CD4-positive, CD25-positive, alpha-beta regulatory T cell (primary cell): Measurements from ENCODE around the gene SLC5A2. TPM values are rescaled to one million over a fixed set of nuclear protein-coding genes. Genes with fewer than 3 reads are reported as not detected.
A peak's percentile ranks its signal among the peaks of the same experiment; 100 is the strongest.
"Not testable (repeated sequence)": the region's sequence is repeated elsewhere in the genome, so short reads cannot be mapped to it uniquely, and the experiment has no call there.

Experiments
- ATAC-seq, 2 donors: fragments of 150-1000 bp; cut with Tn5 transposase; one replicate each; pipeline ENCODE4 v1.10.0; 2021; ENCODE audit warnings: low read depth in 2 of 2, moderate number of reproducible peaks in 2 of 2, moderate library complexity in 1 of 2
- DNase-seq, 3 donors: peaks; one replicate each; pipeline versions ENCODE4 v3.0.0 to v3.0.0-alpha.2; 2012 to 2022; ENCODE audit warnings: mixed read lengths in 1 of 3
- H3K27ac ChIP-seq: one replicate; pipeline ENCODE4 v1.7.0; 2013; ENCODE audit warnings: mild to moderate bottlenecking, low read length; ENCODE audit not compliant: insufficient read depth, poor library complexity, severe bottlenecking
- H3K27me3 ChIP-seq: one replicate; pipeline ENCODE4 v1.7.0; 2013; ENCODE audit warnings: low read length; ENCODE audit not compliant: control insufficient read depth, insufficient read depth
- H3K36me3 ChIP-seq: one replicate; pipeline ENCODE4 v1.7.0; 2013; ENCODE audit warnings: mild to moderate bottlenecking, low read length, moderate library complexity; ENCODE audit not compliant: control insufficient read depth, insufficient read depth
- H3K4me1 ChIP-seq: 2 replicates; pipeline ENCODE4 v1.7.0; 2013; ENCODE audit warnings: mild to moderate bottlenecking, low read length; ENCODE audit not compliant: insufficient read depth, control insufficient read depth, poor library complexity, severe bottlenecking
- H3K4me3 ChIP-seq: one replicate; pipeline ENCODE4 v1.7.0; 2013; ENCODE audit warnings: low read depth, mild to moderate bottlenecking, low read length, moderate library complexity
- H3K9me3 ChIP-seq, 2 experiments: 1 replicate in 1 of 2; 2 replicates in 1 of 2; pipeline ENCODE4 v1.7.0; 2013; ENCODE audit warnings: low read length in 2 of 2, mild to moderate bottlenecking in 1 of 2, moderate library complexity in 1 of 2; ENCODE audit not compliant: control insufficient read depth in 2 of 2
- H3K27ac Mint-ChIP-seq, 3 donors: one replicate each; pipeline ENCODE4 v1.8.0; 2020 to 2022; ENCODE audit warnings: mild to moderate bottlenecking in 3 of 3, mixed read lengths in 3 of 3, moderate library complexity in 2 of 3
- H3K27me3 Mint-ChIP-seq: one replicate; pipeline ENCODE4 v1.8.0; 2022; ENCODE audit warnings: mild to moderate bottlenecking, mixed read lengths
- H3K36me3 Mint-ChIP-seq: one replicate; pipeline ENCODE4 v1.8.0; 2020; ENCODE audit warnings: mixed read lengths
- H3K4me1 Mint-ChIP-seq, 4 donors: one replicate each; pipeline ENCODE4 v1.8.0; 2020 to 2022; ENCODE audit warnings: mixed read lengths in 4 of 4, mild to moderate bottlenecking in 1 of 4
- H3K4me3 Mint-ChIP-seq, 4 donors: one replicate each; pipeline ENCODE4 v1.8.0; 2020 to 2022; ENCODE audit warnings: mild to moderate bottlenecking in 4 of 4, mixed read lengths in 4 of 4, moderate library complexity in 3 of 4
- H3K9me3 Mint-ChIP-seq, 7 donors: one replicate each; pipeline ENCODE4 v1.8.0; 2020 to 2022; ENCODE audit warnings: mixed read lengths in 7 of 7, mild to moderate bottlenecking in 3 of 7, moderate library complexity in 2 of 7
- polyA plus RNA-seq, 4 donors: library from polyadenylated mRNA; unstranded; fragments of 300-500 nt; fragmentation: Illumina TruSeq; gene quantifications; one replicate each; pipeline ENCODE4 v1.2.3, GENCODE V29; 2021
- total RNA-seq: library from RNA; stranded (reverse); gene quantifications from one replicate; pipeline ENCODE4 v1.2.3, GENCODE V29; 2022

SLC5A2 gene
- total and polyA plus RNA-seq, 5 donors from 2014 or later: 0.76 to 3.8 (median 1.4) TPM

DNA sequence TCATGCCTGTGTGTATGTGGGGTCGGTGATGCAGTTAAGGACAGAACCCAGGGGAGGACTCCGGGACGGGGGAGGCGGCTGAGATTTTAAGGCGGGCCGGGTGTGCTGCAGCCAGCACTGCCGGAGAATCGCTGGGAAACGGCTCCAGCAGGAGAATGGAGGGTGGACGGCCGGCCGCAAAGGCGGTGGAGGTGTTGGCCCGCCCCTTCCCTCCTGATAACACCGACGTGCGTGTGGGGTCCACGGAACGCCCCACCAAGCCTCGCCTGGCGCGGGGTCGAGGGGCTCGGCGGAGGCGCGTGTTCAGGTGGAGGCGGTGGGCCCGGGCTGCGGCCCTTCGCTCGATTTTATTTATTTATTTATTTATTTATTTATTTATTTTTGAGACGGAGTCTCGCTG is 41.0 kb upstream of the SLC5A2 start:
- Histone ChIP-seq H3K27me3 (no peaks in the 10 kb centered on the region), H3K27ac (no peak overlapping the region), H3K4me3 (no peak overlapping the region), H3K4me1 (no peaks in the 10 kb centered on the region), H3K36me3 (no peaks in the 10 kb centered on the region), H3K9me3 (no peaks in the 10 kb centered on the region)
- no peak for DNase-seq
- H3K36me3 Mint-ChIP-seq: no peaks in the 10 kb centered on the region
- peaks cover 0 to 2% (median 0%) of the 10 kb centered on the region in 7 donors for H3K9me3 Mint-ChIP-seq
- no peak for ATAC-seq
- H3K27ac Mint-ChIP-seq: peak overlapping the region in 1 of 3 donors; percentile 83
- H3K4me1 Mint-ChIP-seq: peaks cover 0 to 10% (median 2%) of the 10 kb centered on the region in 4 donors
- peaks cover 6% of the 10 kb centered on the region for H3K27me3 Mint-ChIP-seq
- H3K4me3 Mint-ChIP-seq: peak overlapping the region; percentile 3 to 94 (median 81)

DNA sequence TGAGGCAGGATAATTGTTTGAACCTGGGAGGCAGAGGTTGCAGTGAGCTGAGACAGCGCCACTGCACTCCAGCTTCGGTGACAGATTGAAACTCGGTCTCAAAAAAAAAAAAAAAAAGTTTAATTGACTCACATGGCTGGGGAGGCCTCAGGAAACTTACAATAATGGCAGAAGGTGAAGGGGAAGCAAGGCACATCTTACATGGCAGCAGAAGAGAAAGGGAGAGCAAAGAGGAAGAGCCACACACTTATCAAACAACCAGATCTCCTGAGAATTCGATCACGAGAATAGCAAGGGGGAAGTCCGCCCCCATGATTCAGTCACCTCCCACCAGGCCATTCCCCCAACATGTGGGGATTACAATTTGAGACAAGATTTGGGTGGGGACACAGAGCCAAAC is 37.0 kb upstream of the SLC5A2 start:
- not testable (repeated sequence) for H3K4me1 ChIP-seq, H3K4me3 ChIP-seq, ATAC-seq, DNase-seq, H3K27ac ChIP-seq, H3K27me3 ChIP-seq, H3K9me3 Mint-ChIP-seq, H3K27me3 Mint-ChIP-seq, H3K36me3 ChIP-seq, H3K9me3 ChIP-seq, H3K36me3 Mint-ChIP-seq
- Mint-ChIP-seq H3K4me3 (peak overlapping the region in 1 of 4 donors; percentile 21), H3K4me1 (peaks cover 0 to 11% (median under 1%) of the 10 kb centered on the region in 4 donors), H3K27ac (peak overlapping the region in 1 of 3 donors; percentile 18)

DNA sequence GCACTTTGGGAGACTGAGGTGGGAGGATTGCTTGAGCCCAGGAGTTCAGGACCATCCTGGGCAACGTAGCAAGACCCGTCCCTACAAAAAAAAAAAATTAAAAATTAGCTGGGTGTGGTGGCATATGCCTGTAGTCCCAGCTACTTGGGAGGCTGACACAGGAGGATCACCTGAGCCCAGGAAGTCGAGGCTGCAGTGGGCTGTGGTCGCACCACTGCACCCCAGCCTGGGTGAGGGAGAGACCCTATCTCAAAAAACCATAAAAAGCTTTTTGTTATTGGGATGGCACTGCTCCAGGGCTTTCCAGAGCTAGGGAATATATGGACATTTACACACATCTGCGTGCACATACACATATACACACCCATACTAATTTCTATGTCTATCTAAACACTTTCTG is 31.7 kb upstream of the SLC5A2 start:
- H3K4me3 Mint-ChIP-seq: peak overlapping the region in 1 of 4 donors; percentile 66
- no peak for ATAC-seq
- H3K36me3 ChIP-seq: no peaks in the 10 kb centered on the region
- no peak for DNase-seq
- peaks cover 5 to 32% (median 21%) of the 10 kb centered on the region in 4 donors for H3K4me1 Mint-ChIP-seq
- peak overlapping the region in 2 of 3 donors; percentile 27 to 60 for H3K27ac Mint-ChIP-seq
- peaks cover 13% of the 10 kb centered on the region for H3K4me1 ChIP-seq
- H3K9me3 ChIP-seq: no peaks in the 10 kb centered on the region
- peaks cover 5% of the 10 kb centered on the region for H3K36me3 Mint-ChIP-seq
- H3K27me3 ChIP-seq: no peaks in the 10 kb centered on the region
- H3K4me3 ChIP-seq: no peak overlapping the region
- H3K27me3 Mint-ChIP-seq: no peaks in the 10 kb centered on the region
- no peaks in the 10 kb centered on the region for H3K9me3 Mint-ChIP-seq
- no peak overlapping the region for H3K27ac ChIP-seq

DNA sequence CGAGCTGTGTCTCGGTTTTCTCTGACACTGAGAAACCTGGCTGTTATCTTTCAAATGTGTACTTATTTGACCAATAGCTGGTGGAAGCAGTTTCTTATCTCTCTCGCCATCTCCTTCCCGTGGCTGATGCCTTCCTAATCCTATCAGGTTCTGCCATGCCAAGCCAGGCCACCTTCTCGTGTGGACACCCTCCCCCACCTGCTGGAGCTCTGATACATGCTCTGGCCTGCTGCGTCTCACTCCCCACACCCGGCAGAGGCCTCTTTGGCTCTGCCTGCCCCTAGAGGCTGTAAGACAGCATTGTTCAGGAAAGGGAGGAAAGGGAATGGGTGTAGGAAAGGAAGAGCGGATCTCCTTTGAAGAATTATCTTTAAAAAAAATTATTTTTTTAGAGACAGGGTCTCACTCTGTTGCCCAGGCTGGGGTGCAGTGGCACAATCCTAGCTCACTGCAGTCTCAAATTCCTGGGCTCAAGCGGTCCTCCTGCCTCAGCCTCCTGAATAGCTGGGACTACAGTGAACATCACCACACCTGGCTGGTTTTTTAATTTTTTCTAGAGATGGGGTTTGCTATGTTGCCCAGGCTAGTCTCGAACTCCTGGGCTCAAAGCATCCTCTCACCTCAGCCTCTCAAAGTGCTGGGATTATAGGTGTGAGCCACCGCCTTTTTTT is 31.1 kb upstream of the SLC5A2 start:
- no peaks in the 10 kb centered on the region for H3K27me3 Mint-ChIP-seq
- no peak for DNase-seq
- peaks cover 19% of the 10 kb centered on the region for H3K4me1 ChIP-seq

DNA sequence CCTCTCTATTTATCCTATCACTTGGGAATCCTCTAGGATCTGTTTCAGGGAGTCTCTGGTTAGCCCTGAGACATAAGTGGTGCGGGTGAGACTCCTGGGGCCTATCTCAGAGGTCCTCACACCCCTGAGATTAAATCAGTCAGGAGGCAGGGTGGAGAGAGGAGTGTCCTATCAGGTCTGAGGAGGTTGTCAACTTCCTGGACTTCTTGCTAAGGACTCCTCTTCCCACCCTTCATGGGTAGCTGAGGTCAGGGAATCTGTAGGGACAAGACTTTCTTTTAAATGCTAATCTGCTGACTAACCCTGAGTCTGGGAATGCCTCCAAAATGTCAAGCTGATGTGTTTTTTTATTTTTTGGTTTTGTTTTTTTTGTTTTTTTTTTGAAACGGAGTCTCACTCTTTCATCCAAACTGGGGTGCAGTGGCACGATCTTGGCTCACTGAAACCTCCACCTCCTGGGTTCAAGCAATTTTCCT is 30.3 kb upstream of the SLC5A2 start:
- ATAC-seq (no peak), DNase-seq (no peak)
- Mint-ChIP-seq H3K4me1 (peaks cover 5 to 45% (median 28%) of the 10 kb centered on the region in 4 donors), H3K36me3 (peaks cover 5% of the 10 kb centered on the region), H3K4me3 (no peak overlapping the region), H3K27ac (peak overlapping the region in 2 of 3 donors; percentile 41 to 56), H3K9me3 (no peaks in the 10 kb centered on the region), H3K27me3 (no peaks in the 10 kb centered on the region)
- H3K27me3 ChIP-seq: no peaks in the 10 kb centered on the region
- H3K4me3 ChIP-seq: no peak overlapping the region
- peaks cover 28% of the 10 kb centered on the region for H3K4me1 ChIP-seq
- no peaks in the 10 kb centered on the region for H3K9me3 ChIP-seq
- no peaks in the 10 kb centered on the region for H3K36me3 ChIP-seq
- H3K27ac ChIP-seq: no peak overlapping the region

More for the DNA sequence above, 31.1 kb upstream of the SLC5A2 start:
- Histone ChIP-seq H3K27ac (no peak overlapping the region), H3K9me3 (no peaks in the 10 kb centered on the region), H3K4me3 (no peak overlapping the region), H3K36me3 (no peaks in the 10 kb centered on the region), H3K27me3 (no peaks in the 10 kb centered on the region)
- Mint-ChIP-seq H3K9me3 (no peaks in the 10 kb centered on the region), H3K4me1 (peaks cover 5 to 37% (median 24%) of the 10 kb centered on the region in 4 donors), H3K27ac (peak overlapping the region; percentile 27 to 56 (median 32)), H3K36me3 (peaks cover 5% of the 10 kb centered on the region), H3K4me3 (peak overlapping the region in 1 of 4 donors; percentile 66)
- ATAC-seq: no peak

DNA sequence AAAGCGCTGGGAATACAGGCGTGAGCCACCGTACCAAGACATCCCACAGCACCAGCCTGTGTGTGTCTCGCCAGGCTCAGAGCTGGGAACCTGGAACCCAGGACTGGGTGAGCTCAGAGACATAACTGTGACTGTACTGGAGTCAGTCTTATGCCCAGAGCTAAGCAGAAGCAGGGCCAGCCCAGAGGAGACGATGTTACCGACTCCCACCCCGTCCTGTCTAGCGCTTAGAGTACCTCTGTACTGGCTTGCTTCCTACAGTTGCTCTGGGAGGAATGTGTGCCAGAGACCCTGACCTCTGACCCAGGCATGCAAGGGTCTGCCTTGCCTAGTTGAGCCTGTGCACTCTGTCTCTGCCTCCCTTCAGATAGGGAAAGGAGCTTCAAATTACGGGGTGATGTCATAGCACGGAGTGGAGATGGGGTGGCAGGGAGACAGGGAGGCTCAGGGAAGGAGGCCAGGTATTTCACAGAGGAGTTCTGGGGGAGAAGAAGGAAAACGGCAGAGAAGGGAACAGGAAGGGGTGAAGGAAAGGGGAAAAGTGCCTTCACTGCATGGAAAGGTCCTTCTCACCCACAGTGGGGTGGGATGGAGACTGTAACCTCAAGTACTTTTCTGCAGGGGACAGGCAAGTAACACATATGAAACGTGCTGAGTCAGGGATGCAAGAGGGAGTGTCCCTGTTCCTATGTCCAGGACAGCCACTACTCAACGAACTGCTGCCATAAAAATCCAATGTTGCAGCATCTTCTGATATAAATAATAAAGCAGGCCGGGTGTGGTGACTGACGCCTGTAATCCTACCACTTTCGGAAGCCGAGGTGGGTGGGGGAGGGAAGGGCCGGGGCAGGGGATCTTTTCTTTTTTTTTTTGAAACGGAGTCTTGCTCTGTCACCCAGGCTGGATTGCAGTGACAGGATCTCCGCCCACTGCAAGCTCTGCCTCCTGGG is 29.4 kb upstream of the SLC5A2 start:
- peaks cover 5 to 52% (median 34%) of the 10 kb centered on the region in 4 donors for H3K4me1 Mint-ChIP-seq
- no peak overlapping the region for H3K4me3 ChIP-seq
- no peak for DNase-seq
- peaks cover 37% of the 10 kb centered on the region for H3K4me1 ChIP-seq
- H3K27me3 Mint-ChIP-seq: no peaks in the 10 kb centered on the region
- ATAC-seq: no peak
- H3K9me3 Mint-ChIP-seq: no peaks in the 10 kb centered on the region
- peak overlapping the region in 2 of 4 donors; percentile 42 to 78 for H3K4me3 Mint-ChIP-seq
- H3K27ac ChIP-seq: no peak overlapping the region
- no peaks in the 10 kb centered on the region for H3K9me3 ChIP-seq
- no peaks in the 10 kb centered on the region for H3K36me3 ChIP-seq
- H3K27ac Mint-ChIP-seq: peak overlapping the region; percentile 29 to 56 (median 39)
- H3K27me3 ChIP-seq: no peaks in the 10 kb centered on the region
- peaks cover 5% of the 10 kb centered on the region for H3K36me3 Mint-ChIP-seq

DNA sequence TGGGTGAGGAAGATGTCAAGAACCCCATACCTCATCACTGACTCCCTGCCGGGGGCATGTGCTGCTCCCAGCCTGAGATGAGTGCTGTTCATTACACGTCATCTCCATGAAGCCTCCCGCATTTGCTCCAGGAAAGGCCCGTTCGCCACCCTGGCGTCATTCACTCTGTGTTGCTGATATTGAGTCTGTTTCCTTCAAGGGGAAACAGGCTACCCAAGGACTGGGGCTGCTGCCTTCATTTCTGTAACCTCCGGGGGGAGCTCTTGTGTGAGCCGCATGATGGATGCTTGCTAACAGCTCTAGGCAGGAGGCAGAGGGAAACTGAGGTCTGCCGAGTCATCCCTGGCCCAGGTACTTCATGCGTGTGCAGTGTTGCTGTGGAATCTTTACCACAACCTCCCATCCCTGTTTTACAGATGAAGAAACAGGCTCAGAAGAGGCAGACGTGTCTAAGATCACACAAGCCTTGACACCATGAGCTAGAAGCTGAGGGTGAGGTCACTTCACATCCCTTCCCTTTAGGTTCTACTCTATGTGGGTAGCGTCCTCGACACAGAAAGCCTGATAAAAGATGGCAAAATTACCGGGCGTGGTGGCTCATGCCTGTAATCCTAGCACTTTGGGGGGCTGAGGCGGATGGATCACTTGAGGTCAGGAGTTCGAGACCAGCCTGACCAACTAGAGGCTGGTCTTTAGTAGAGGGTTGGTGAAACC is 27.2 kb upstream of the SLC5A2 start:
- no peak for ATAC-seq
- Mint-ChIP-seq H3K27me3 (no peaks in the 10 kb centered on the region), H3K36me3 (peaks cover 5% of the 10 kb centered on the region), H3K27ac (peak overlapping the region; percentile 28 to 58 (median 39)), H3K4me1 (peaks cover 15 to 62% (median 41%) of the 10 kb centered on the region in 4 donors), H3K9me3 (no peaks in the 10 kb centered on the region), H3K4me3 (peak overlapping the region; percentile 46 to 99 (median 72))
- H3K4me3 ChIP-seq: no peak overlapping the region
- no peaks in the 10 kb centered on the region for H3K27me3 ChIP-seq
- H3K9me3 ChIP-seq: no peaks in the 10 kb centered on the region
- H3K27ac ChIP-seq: no peak overlapping the region
- no peaks in the 10 kb centered on the region for H3K36me3 ChIP-seq
- peaks cover 49% of the 10 kb centered on the region for H3K4me1 ChIP-seq
- DNase-seq: peak in 1 of 3 donors; percentile 63
